Measurements from ENCODE around the gene PDGFA. TPM values are rescaled to one million over a fixed set of nuclear protein-coding genes. Genes with fewer than 3 reads are reported as not detected.

Gene PDGFA
- total and polyA plus RNA-seq, 2 experiments from 2014 or later: 6.5 to 25.6 TPM

DNA sequence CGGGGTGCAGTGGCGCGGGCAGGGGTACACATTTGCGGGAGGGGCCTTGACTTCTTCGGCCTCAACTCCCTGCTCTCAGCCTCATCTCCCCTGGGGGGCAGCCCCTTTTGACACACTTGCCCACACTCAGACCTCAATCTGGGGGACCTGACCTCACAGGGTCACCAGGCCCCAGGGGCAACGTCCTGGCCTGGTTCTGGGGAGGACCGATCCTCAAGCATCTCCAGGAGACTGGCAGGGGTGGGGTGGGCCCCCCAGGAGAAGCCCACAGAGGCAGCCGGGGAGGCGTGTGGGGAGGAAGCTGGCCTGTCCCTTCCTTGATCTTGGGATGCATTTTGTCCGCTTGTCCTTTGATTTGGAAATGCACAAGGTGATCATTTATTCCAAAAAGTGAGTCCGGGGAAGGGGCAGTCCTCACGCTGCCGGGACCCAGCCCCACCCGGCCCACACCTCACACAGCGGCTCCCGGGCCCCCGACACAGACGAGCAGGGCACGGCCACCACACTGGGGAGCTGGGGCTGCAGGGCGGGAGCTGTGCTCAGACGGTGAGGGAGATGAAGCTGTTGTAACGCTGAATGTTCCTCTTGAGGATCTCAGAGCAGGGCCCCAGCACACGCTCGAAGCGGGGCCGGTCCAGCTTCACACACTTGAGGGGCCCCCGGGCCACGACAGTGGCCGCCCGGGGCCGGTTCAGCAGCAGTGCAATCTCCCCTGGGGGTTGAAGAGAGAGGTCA is 30.4 kb upstream of the PDGFA start:
- no peaks in the 10 kb centered on the region for H3K36me3 ChIP-seq
- H3K27me3 ChIP-seq: no peaks in the 10 kb centered on the region
- TF ChIP-seq, protein P1, sequence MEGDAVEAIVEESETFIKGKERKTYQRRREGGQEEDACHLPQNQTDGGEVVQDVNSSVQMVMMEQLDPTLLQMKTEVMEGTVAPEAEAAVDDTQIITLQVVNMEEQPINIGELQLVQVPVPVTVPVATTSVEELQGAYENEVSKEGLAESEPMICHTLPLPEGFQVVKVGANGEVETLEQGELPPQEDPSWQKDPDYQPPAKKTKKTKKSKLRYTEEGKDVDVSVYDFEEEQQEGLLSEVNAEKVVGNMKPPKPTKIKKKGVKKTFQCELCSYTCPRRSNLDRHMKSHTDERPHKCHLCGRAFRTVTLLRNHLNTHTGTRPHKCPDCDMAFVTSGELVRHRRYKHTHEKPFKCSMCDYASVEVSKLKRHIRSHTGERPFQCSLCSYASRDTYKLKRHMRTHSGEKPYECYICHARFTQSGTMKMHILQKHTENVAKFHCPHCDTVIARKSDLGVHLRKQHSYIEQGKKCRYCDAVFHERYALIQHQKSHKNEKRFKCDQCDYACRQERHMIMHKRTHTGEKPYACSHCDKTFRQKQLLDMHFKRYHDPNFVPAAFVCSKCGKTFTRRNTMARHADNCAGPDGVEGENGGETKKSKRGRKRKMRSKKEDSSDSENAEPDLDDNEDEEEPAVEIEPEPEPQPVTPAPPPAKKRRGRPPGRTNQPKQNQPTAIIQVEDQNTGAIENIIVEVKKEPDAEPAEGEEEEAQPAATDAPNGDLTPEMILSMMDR (IDR thresholded peaks at IDR 0.05; ENCODE audit: low read depth, low read length): no peak
- H3K9me3 ChIP-seq (ENCODE audit: low read depth): no peaks in the 10 kb centered on the region
- H3K4me1 ChIP-seq (ENCODE audit: low read depth): no peaks in the 10 kb centered on the region
- DNase-seq (ENCODE audit: low read depth in 1 of 2, low spot score in 1 of 2): no peak
- H3K27ac ChIP-seq: no peak overlapping the region
- H3K4me3 ChIP-seq: no peak overlapping the region

DNA sequence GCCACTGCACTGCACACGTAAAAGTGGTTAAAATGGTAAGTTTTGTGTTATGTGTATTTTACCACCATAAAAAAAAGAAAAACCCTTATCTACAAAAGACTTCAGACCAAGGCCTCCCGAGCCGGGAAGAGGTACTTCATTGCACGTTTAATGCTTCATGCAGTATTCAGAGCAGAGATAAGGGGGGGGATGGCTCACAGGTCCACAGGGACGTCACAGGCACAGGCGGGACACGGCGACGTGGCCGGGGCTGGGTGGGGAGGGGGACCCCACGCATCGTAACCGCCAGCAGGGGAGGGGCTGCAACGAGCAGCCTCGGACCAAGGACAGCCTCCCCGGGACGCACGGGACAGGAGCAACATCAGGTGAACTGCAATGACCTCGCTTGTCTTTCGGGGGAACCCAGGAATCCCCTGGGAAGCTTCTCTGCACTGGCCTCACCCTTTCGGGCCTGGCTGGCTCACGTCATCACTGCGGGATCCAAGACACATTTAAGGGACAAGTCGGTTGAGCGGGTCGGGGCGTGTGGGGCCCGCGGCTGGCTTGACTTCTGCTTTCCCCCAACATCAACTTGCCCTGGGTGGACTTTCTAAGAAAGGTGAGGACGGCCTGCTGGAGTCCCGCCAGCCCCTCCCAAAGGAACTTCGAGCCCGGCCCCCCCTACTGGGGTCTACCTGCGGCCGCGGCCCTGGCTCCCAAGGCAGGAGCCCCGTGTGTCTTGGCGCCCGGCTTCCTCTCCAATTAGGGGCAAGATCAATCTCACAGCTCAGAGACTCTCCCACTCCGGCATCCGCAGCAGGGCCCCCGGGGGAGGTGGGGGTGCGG is 29.6 kb upstream of the PDGFA start:
- Histone ChIP-seq H3K4me1 (ENCODE audit: low read depth) (no peaks in the 10 kb centered on the region), H3K27ac (no peak overlapping the region), H3K4me3 (no peak overlapping the region), H3K27me3 (no peaks in the 10 kb centered on the region), H3K9me3 (ENCODE audit: low read depth) (no peaks in the 10 kb centered on the region), H3K36me3 (no peaks in the 10 kb centered on the region)
- TF ChIP-seq, protein P1 (IDR thresholded peaks at IDR 0.05; ENCODE audit: low read depth, low read length): no peak
- no peak for DNase-seq (ENCODE audit: low read depth in 1 of 2, low spot score in 1 of 2)

DNA sequence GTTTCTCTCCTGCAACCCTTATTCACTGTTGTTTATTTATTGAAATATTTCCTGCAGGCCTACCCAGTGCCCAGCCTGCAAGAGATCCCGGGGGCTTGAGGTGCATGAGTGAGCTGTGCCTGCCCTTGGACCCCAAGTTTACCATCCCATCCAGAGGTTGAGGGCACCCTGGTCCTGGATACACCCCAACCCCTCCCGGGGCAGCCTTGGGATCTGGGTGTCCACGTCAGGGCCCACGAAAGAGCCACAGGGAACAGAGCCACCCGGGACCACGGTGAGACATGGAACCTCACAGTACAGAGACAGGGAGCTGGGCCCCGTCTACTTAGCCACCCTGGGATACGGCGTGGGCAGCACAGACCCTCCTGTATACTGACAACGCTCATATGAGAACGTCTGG is 28.8 kb upstream of the PDGFA start:
- TF ChIP-seq, protein P1 (IDR thresholded peaks at IDR 0.05; ENCODE audit: low read depth, low read length): no peak
- Histone ChIP-seq H3K4me1 (ENCODE audit: low read depth) (no peaks in the 10 kb centered on the region), H3K27ac (no peak overlapping the region), H3K36me3 (no peaks in the 10 kb centered on the region), H3K27me3 (no peaks in the 10 kb centered on the region), H3K4me3 (no peak overlapping the region), H3K9me3 (ENCODE audit: low read depth) (no peaks in the 10 kb centered on the region)
- DNase-seq (ENCODE audit: low read depth in 1 of 2, low spot score in 1 of 2): no peak

DNA sequence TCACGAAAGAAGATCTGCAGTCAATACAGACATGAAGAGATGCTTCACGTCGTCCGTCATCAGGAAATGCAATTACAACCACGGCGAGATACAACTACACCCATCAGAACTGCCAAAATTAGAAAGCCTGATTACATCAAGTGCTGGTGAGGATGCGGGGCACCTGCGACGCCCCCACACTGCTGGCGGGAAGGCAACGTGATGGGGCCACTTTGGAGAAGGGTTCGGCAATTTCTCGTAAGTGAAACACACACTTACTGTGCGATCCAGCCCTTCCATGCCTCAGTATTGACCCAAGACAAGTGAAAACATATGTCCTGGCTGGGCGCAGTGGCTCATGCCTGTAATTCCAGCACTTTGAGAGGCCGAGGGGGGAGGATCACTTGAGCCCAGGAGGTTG is 25.8 kb upstream of the PDGFA start:
- H3K9me3 ChIP-seq (ENCODE audit: low read depth): no peaks in the 10 kb centered on the region
- H3K27ac ChIP-seq: no peak overlapping the region
- TF ChIP-seq, protein P1 (IDR thresholded peaks at IDR 0.05; ENCODE audit: low read depth, low read length): no peak
- no peaks in the 10 kb centered on the region for H3K27me3 ChIP-seq
- H3K36me3 ChIP-seq: no peaks in the 10 kb centered on the region
- no peaks in the 10 kb centered on the region for H3K4me1 ChIP-seq (ENCODE audit: low read depth)
- DNase-seq (ENCODE audit: low read depth in 1 of 2, low spot score in 1 of 2): no peak
- no peak overlapping the region for H3K4me3 ChIP-seq

DNA sequence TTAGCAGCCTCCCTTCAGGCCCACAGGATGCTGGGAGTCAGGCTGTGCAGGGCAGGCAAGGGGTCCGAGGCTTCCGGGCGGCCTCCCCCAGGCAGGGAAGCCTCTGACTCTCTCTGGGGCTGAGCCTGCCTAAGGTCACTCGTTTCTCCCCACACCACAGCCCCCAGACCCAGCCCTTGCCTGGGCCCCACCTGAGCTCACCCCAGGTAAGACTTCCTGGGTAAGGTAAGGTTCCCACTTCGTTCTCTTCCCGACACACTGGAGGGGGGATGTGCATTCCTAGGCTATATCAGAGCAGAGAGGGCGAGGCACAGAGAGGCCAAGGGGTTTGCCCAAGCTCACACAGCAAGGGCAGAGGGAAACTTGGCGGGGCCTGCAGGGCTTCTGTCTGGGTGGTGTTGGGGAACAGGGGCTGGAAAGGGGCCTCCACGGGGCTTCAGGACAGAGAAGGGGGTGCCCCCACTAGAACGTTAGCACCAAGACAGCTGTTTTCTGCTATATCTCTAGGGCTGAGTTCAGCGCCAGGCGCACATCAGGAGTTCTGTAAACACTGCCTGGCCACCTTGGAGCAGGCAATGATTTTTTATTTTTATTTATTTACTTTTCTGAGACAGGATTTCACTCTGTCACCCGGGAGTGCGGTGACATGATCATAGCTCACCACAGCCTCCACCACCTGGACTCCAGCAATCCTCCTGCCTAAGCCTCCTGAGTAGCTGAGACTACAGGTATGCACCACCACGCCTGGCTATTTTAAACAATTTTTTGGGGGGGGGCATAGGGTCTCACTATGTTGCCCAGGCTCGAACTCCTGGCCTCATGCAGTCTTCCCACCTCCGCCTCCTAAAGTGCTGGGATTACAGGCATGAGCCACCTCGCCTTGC is 24.9 kb upstream of the PDGFA start:
- H3K4me3 ChIP-seq: no peak overlapping the region
- TF ChIP-seq, protein P1 (IDR thresholded peaks at IDR 0.05; ENCODE audit: low read depth, low read length): no peak
- no peaks in the 10 kb centered on the region for H3K27me3 ChIP-seq
- DNase-seq (ENCODE audit: low read depth in 1 of 2, low spot score in 1 of 2): no peak
- no peak overlapping the region for H3K27ac ChIP-seq
- no peaks in the 10 kb centered on the region for H3K36me3 ChIP-seq
- no peaks in the 10 kb centered on the region for H3K9me3 ChIP-seq (ENCODE audit: low read depth)
- no peaks in the 10 kb centered on the region for H3K4me1 ChIP-seq (ENCODE audit: low read depth)
